Smooth muscle cell (in vitro differentiated cells): Measurements from ENCODE around the gene BLID. TPM values are rescaled to one million over a fixed set of nuclear protein-coding genes. Genes with fewer than 3 reads are reported as not detected.

Experiments
- DNase-seq: peaks from one replicate; lab custom pipeline; 2025; ENCODE audit not compliant: unreplicated experiment; lab: John Stamatoyannopoulos, UW
- H2AFZ ChIP-seq: fragments of 200-600 bp; sonication (generic); 2 replicates; pipeline ENCODE4 v1.6.0; 2016; ENCODE audit warnings: antibody characterized with exemption, low read depth, mild to moderate bottlenecking
- H3F3A ChIP-seq: fragments of 200-600 bp; sonication (generic); 2 replicates; pipeline ENCODE4 v1.6.0; 2017; ENCODE audit warnings: antibody characterized with exemption, low read depth
- H3K27ac ChIP-seq: fragments of 200-600 bp; sonication (generic); 2 replicates; pipeline ENCODE4 v1.5.1; 2016; ENCODE audit warnings: low read depth, mild to moderate bottlenecking
- H3K27me3 ChIP-seq: fragments of 200-600 bp; sonication (generic); 2 replicates; pipeline ENCODE4 v1.6.1; 2016; ENCODE audit warnings: low read depth, mild to moderate bottlenecking
- H3K36me3 ChIP-seq: fragments of 200-600 bp; sonication (generic); 2 replicates; pipeline ENCODE4 v1.5.1; 2016; ENCODE audit warnings: low read depth
- H3K4me1 ChIP-seq: fragments of 200-600 bp; sonication (generic); 2 replicates; pipeline ENCODE4 v1.5.1; 2016; ENCODE audit warnings: low read depth
- H3K4me2 ChIP-seq: fragments of 200-600 bp; sonication (generic); 2 replicates; pipeline ENCODE4 v1.6.0; 2016; ENCODE audit warnings: mild to moderate bottlenecking
- H3K4me3 ChIP-seq: fragments of 200-600 bp; sonication (generic); 2 replicates; pipeline ENCODE4 v1.5.1; 2016; ENCODE audit warnings: mild to moderate bottlenecking
- H3K79me2 ChIP-seq: fragments of 200-600 bp; sonication (generic); 2 replicates; pipeline ENCODE4 v1.6.0; 2016; ENCODE audit warnings: low read depth, mild to moderate bottlenecking
- H3K9ac ChIP-seq: fragments of 200-600 bp; sonication (generic); 2 replicates; pipeline ENCODE4 v1.6.0; 2016; ENCODE audit warnings: low read depth
- H3K9me3 ChIP-seq: fragments of 200-600 bp; sonication (generic); replicated peaks from 2 replicates; pipeline ENCODE4 v1.5.1; 2016; ENCODE audit warnings: low read depth
- H4K20me1 ChIP-seq: fragments of 200-600 bp; sonication (generic); 2 replicates; pipeline ENCODE4 v1.6.0; 2016; ENCODE audit warnings: low read depth
- WGBS: methylation state at CpG from one replicate; pipeline ENCODE4 v1.1.7; 2016; ENCODE audit warnings: low lambda C conversion rate; 5-methylcytosine and 5-hydroxymethylcytosine counted together
- polyA plus RNA-seq: library from polyadenylated mRNA; unstranded; fragments of >200 nt; fragmentation: Nextera tagmentation; extraction: Ambion mirVana; gene quantifications from 2 replicates; pipeline ENCODE4 v1.2.1, GENCODE V29; 2016
- total RNA-seq: library from RNA; depleted of rRNA; stranded (reverse); fragments of >200 nt; gene quantifications from 2 replicates; pipeline ENCODE4 v1.2.3, GENCODE V29; 2014
- TF ChIP-seq, protein P1 (sequence below): fragments of 200-600 bp; sonication (generic); IDR thresholded peaks from 2 replicates; pipeline ENCODE4 v1.5.1; 2017; ENCODE audit warnings: borderline replicate concordance, mild to moderate bottlenecking, antibody characterized with exemption; ENCODE audit not compliant: insufficient read depth, poor library complexity, severe bottlenecking

BLID gene
- total and polyA plus RNA-seq, 2 experiments from 2014 or later = 0.18 to 4.7 TPM

DNA sequence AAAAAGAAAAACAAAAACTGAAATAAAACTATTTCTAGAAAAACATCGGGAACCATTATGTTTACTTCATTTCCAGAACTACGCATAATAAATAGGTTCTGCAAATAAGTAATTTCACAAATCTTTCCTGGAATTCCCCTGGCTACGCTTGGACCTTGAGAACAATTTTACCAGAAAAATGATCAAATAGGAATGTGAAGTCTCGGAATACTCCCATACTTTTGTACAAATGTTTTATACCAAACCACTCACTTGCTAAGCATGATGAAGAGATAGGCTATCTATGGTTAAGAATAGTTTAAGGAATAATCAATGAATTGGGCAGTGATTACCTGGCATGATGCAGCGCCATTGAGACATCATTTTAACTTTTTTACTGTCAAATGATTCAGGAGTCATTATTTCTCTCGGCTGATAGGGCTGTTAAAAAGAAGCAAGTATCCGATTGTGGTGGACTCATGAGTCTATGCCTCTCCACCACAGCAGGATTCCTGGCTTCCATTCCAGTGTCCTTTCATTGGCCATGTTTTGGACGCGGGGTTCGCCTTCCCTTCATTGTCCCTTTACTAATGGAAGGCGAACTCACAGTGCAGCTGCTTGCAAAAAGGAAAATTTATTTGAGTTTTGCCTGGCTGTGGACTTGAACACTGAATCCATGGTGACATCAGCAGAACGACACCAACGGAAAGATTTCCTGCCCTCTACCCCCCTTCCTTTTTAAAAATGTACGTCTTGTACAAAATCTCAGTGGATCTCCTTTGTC lies 39.9 kb upstream of the BLID start:
- no peaks in the 10 kb centered on the region for H3F3A ChIP-seq
- no peaks in the 10 kb centered on the region for H3K9me3 ChIP-seq
- no peak overlapping the region for H2AFZ ChIP-seq
- H3K79me2 ChIP-seq = peaks cover 95% of the 10 kb centered on the region
- no peak overlapping the region for H3K9ac ChIP-seq
- no peak overlapping the region for H3K4me2 ChIP-seq
- H3K27ac ChIP-seq = no peak overlapping the region
- 96% methylated on average over 14 of the region's 14 CpGs for WGBS
- peaks cover 3% of the 10 kb centered on the region for H3K36me3 ChIP-seq
- no peak for DNase-seq
- H3K4me3 ChIP-seq = no peak overlapping the region
- H4K20me1 ChIP-seq = no peaks in the 10 kb centered on the region
- H3K27me3 ChIP-seq = no peaks in the 10 kb centered on the region
- TF ChIP-seq, protein P1, sequence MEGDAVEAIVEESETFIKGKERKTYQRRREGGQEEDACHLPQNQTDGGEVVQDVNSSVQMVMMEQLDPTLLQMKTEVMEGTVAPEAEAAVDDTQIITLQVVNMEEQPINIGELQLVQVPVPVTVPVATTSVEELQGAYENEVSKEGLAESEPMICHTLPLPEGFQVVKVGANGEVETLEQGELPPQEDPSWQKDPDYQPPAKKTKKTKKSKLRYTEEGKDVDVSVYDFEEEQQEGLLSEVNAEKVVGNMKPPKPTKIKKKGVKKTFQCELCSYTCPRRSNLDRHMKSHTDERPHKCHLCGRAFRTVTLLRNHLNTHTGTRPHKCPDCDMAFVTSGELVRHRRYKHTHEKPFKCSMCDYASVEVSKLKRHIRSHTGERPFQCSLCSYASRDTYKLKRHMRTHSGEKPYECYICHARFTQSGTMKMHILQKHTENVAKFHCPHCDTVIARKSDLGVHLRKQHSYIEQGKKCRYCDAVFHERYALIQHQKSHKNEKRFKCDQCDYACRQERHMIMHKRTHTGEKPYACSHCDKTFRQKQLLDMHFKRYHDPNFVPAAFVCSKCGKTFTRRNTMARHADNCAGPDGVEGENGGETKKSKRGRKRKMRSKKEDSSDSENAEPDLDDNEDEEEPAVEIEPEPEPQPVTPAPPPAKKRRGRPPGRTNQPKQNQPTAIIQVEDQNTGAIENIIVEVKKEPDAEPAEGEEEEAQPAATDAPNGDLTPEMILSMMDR = no peak
- H3K4me1 ChIP-seq = peaks cover 24% of the 10 kb centered on the region

DNA sequence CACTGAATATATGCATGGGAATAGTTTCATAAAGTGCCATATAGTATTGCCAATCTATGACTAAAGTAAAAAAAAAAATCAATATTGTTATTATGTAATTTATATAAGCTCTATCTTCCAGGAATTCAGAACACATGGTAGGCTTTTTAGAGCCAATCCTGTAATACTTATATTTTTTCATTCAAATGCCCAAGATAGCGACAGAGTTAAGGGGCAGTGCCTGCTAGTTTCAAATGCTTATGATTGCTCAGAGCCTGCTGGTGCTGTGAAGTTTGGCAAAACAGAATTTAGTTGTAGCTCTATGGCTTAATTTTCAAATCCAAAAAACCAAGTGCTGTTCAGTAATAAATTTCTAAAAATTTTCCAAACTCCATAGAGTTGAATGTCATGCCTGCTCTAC lies 39.0 kb upstream of the BLID start:
- TF ChIP-seq, protein P1 = no peak
- Histone ChIP-seq H3K4me2 (no peak overlapping the region), H3F3A (peaks cover 4% of the 10 kb centered on the region), H3K4me1 (peaks cover 24% of the 10 kb centered on the region), H3K9ac (no peak overlapping the region), H3K9me3 (no peaks in the 10 kb centered on the region), H4K20me1 (no peaks in the 10 kb centered on the region), H3K27me3 (no peaks in the 10 kb centered on the region), H2AFZ (no peak overlapping the region), H3K36me3 (peaks cover 3% of the 10 kb centered on the region), H3K27ac (no peak overlapping the region), H3K4me3 (no peak overlapping the region), H3K79me2 (peaks cover 86% of the 10 kb centered on the region)
- no peak for DNase-seq
- WGBS = 95% methylated on average over 1 of the region's 1 CpG

DNA sequence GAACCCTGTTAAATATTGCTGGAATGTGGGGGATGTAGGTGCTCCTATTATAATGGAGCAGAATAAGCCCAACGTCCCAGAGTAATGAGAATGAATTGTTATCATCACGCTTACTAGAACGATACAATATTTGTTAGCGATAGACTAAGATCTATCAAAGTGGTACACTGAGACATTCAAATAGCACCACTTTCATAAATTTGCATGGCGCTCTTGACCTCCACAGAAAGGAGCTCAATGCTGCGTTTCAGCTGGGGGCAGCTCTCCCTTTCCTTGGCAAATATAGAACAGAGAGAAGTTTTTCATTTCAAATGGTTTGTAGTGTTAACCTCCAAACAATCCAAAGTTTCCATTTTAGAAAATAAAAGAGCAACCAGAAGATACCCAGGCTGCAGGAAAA lies 38.2 kb upstream of the BLID start:
- peaks cover 20% of the 10 kb centered on the region for H3K4me1 ChIP-seq

More for the DNA sequence above, 38.2 kb upstream of the BLID start:
- Histone ChIP-seq H3K4me2 (no peak overlapping the region), H3K27ac (no peak overlapping the region), H3K27me3 (no peaks in the 10 kb centered on the region), H3K4me3 (no peak overlapping the region), H3K9me3 (no peaks in the 10 kb centered on the region), H3F3A (peaks cover 4% of the 10 kb centered on the region), H3K36me3 (peaks cover 3% of the 10 kb centered on the region), H4K20me1 (no peaks in the 10 kb centered on the region), H2AFZ (no peak overlapping the region), H3K9ac (no peak overlapping the region), H3K79me2 (peaks cover 85% of the 10 kb centered on the region)
- TF ChIP-seq, protein P1 = no peak
- DNase-seq = no peak
- WGBS = 91% methylated on average over 6 of the region's 6 CpGs
